Skeletal muscle cell (primary cell): ENCODE results near the gene SSBP3.

Source experiments
- DNase-seq: peaks from one replicate; pipeline ENCODE4 v3.0.0-alpha.2; 2010; ENCODE audit warnings: low read depth
- H3K4me3 ChIP-seq: 2 replicates; pipeline ENCODE4 v1.5.1; 2011; ENCODE audit warnings: low read depth, mild to moderate bottlenecking, control low read depth, low read length, moderate library complexity

SSBP3 gene

DNA sequence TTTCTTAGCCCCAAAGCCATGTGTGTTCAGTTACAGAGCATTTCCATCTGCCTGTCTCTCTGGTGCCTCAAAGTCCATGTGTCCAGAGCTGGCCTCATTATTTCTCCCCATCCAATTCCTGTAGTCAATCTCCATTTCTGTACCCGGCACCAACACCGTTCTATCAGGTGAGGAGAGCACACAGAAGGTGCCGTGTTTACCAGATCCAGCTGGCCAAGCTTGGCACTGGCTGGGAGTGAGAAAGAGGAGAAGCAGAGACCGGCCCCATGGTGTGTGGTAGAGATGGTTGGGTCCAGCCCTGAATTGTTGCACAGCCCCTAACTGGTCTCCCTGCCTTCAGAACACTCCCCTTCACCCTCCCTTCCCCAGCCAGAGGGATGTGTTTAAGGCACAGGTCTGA, 7.5 kb upstream of the SSBP3 start:
- no peak for DNase-seq
- H3K4me3 ChIP-seq, result no peak overlapping the region

DNA sequence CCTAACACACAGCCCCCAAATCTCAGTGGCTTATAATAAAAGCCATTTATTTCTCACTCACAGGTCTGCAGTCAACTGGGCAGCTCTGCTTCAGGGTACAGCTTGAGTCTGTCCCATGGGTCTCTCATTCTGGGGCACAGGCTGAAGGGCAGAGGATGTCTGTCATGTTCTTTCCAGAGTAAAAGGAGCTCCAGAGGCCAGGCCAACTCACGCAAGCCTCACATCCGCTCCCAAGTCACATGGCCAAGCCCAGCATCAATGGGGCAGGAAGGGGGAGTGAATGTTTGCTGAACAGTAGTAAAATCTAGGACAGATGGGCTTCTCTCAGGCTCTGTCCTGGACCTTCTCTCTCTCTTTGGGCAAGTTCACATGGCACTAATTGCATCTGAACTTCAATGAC, 7.1 kb upstream of the SSBP3 start:
- peak; percentile 31 for DNase-seq
- H3K4me3 ChIP-seq, result no peak overlapping the region

DNA sequence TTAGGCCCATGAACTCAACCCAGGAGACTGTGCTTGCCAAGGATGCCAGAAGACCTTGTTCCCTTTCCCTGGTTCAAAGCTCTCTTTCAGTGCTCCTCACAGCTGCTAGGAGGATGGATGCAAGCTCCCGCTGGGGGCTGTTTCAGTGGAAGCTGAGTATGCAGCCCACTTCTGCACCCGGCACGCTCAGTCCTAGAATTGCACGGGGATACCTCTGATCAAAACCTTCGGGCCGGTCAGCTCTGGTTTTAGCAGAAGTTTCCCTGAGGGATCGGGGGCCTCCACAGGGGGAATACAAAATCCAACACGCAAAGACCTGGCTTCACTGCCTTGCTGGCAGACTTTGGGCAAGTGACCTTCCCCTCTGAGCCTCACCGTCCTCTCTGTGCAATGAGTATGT, 4.2 kb upstream of the SSBP3 start:
- H3K4me3 ChIP-seq, result no peak overlapping the region
- no peak for DNase-seq

DNA sequence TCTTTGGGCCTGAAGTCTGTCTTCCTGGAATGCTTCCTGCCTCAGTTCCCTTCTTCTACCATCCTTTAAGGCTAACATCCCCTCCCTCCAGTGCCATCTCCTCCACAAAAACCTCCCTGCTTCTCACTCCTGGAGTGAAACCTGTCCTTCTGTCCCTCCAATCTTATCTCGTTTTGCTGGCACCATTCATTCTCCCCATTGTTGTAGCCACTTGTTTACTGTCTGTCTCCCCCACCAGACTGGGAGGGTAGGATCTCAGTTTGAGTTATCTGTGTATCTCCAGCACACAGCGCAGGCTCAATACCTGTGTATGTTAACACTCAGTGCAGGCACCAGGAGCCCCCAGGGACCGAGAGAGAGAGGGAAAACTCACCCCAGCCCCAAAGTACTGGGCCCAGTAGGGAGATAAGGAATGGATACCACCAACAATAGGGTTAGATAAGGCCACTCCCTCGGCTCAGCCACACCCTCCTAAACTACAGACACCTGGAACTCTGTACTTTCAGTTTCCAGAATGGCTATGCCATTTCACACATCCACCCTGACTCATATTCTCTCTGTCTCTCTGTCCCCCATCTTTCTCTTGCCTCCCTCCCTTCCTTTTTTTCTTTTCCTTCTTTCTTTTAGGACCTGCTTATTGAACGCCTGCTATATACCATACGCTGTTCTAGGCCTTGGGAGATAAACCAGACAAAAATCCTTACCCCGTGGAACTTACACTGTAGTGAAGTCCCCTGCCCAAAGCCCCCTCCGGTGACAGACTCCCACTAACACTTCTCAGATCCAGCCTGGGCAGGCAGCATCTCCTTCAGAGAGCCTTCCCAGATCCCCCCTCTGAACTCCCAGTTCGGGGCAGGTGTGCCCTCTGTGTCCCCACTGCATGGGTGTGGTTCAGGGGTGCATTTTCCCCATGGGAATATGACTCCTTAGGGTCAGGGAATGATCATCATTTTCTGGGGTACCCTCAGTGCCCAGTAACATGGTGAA, 3.3 kb upstream of the SSBP3 start:
- DNase-seq, result no peak
- no peak overlapping the region for H3K4me3 ChIP-seq

DNA sequence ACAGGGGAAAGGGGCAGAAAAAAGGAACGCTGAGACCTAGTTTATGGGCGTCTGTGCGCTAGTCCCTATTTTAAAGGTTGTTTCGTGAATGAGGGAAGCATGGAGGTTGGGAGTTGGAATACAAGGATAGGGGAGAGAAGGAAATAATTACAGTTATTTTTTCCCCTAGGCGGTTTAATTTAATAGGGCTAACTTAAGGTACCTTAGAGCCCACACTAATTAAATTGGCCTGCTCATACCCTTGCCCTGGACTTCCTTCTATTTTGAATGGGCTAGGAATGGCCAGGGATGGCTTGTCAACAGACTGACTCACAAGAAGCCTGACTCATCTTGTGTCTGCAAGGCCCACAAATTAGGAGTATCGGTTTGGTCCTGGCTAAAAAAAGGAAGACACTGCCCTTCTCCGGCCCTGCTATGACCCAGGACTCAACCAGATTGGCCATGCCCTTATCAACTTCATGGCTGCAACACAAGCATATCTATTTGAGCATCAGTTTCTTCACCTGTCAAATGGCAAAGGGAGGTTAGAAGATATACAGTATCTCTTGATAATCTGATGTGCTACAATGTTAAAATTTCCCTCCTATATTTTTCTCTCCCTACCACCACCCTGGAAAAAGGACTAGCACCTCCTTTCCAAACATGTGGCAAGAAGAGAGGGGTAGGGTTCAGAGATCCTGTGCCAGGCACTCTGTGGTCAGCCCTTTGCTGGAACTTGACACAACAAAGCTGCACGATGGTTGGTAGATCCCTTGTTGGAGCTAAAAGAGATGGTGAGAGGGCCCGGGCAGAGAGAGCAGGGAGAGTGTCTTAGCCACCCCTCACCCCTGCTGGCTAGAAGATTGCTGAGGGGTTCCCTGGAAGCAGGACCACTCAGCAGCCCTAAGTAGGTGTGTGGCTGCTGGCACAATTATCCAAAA, 2.2 kb upstream of the SSBP3 start:
- DNase-seq, result peak; percentile 64
- H3K4me3 ChIP-seq, result no peak overlapping the region

DNA sequence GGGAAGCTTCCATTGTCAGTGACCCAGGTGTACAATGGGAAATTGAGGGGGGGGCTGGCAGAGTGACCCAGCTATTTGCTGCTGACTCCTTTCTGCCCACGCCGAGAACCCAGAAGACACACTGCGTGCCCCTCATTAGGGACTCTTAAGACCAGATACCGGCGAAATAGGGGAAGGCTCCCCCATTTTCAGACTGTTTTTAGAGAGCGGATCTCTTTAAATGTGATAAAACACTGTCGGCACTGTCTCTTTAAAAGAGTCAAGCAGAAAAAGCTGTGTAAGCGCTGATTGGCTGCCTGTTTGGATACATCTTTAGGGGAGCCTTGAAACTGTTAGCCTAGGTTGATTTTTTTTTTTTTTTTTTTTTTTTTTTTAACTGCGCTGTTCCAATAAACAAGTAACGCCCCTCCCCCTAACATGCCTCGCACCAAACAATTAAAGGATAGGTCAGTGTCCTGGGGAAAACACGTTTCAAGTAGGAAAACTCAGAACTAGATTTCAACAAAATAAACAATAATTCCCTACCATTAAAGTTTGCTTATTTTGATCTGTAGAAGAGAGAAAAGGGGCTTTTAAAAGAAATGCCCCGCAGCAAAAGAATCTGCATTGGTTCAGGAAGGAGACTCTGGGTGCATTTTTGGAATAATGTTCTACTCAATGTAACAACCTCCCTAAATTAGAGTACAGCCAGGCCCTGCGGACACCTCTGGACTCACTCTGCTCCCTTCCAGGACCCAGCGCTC, 1.4 kb upstream of the SSBP3 start:
- DNase-seq, result peak; percentile 80
- peak overlapping the region; percentile 74 for H3K4me3 ChIP-seq

DNA sequence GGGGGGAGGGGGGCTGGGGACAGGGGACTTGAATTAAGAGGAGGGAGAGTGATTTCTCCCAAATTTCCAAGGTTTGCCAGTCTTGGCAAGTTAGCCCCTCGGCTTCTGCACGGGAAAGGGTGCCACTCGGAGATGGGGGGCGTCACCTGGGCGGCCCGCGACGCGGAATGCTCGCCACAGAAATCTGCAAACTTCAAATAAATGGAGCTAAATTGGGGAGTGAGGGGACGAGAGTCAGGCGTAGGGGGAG, 885 bp upstream of the SSBP3 start:
- H3K4me3 ChIP-seq, result peak overlapping the region; percentile 74

DNA sequence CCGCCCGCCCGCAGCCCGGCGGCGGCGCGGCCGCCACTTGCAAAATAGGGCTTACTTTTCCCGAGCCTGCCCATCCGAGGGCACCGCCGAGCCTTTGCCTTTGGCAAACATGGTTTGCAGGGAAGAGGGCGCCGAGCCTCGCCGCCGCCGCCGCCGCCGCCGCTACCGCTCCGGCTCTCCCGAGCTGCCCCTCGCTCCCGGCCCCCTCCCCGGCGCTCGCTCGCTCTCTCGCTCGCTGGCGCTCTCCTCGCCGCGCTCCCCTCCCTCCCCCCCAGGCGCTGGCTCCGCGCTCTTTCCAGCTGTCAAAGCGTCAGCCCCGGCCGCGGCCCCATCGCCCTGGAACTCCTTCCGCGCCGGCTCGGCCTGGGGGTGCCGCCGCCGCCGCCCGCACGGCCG, 298 bp downstream of the SSBP3 start:
- DNase-seq, result no peak
- H3K4me3 ChIP-seq, result peak overlapping the region; percentile 73

More for the DNA sequence above, 885 bp upstream of the SSBP3 start:
- DNase-seq, result no peak

DNA sequence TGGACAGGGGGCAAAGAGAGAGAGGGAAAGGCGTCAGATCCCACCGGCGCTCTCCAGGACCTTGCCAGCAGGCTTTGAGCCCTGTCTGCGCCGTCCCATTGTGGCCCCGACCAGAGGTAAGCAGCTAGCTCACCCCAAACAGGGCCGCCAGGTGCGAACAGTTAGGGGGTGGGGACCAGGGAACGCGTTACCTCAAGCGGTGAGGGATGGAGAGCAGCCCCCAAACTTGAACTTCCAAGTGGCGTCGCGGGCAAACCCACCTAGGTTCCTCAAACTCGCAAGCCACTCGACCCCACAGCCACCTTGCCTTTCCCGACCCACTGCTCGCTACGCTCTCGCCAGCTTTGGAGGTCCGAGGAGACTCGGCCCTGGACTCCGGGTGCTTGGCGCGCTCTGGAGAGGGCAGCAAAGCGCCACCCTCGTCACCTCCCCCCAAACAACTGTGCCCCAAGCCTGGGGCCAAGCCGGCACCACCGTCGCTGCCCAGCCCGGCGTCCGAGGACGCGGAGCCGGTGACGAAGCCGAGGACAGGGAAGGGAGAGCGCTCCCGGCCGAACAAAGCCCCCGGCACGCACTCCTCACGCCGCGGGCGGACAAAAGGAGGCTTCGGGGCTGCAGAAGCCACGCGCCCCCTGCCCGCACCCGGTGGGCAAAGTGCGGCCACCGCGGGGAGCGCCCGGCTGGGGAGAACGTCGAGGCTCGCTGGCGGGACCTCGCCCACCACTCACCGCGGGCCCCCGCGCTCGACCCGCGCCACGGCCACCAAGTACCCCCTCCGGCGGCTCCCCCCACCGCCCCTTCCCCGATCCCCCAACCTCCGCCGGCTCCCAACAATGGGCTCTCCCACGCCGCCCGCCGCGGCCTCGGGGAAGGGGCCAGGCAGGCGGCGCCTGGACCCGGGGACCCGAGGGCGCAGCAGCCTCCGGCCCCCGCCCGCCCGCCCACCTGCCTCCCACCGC, 976 bp downstream of the SSBP3 start:
- no peak for DNase-seq

DNA sequence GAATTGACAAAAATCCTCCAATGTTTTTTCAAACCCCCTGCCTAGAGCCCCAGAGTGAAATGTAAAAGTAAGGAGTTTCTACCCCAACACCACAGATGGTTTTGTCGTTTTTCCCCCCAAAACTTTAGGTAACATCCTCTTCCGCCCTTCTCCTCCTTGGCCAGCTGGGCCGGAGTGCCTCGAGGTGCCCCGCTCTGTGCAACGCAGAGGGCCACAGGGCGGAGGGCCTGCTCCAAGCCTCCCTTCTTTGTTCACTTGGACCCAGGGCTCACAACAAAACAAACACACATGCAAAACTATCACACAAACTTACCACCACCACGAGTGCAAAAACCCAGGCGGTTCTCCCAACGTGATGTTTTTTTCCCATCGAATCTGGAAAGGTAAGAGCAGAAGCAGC, 1.9 kb downstream of the SSBP3 start:
- H3K4me3 ChIP-seq, result peak overlapping the region; percentile 73
- no peak for DNase-seq

More for the DNA sequence above, 976 bp downstream of the SSBP3 start:
- peak overlapping the region; percentile 73 for H3K4me3 ChIP-seq

DNA sequence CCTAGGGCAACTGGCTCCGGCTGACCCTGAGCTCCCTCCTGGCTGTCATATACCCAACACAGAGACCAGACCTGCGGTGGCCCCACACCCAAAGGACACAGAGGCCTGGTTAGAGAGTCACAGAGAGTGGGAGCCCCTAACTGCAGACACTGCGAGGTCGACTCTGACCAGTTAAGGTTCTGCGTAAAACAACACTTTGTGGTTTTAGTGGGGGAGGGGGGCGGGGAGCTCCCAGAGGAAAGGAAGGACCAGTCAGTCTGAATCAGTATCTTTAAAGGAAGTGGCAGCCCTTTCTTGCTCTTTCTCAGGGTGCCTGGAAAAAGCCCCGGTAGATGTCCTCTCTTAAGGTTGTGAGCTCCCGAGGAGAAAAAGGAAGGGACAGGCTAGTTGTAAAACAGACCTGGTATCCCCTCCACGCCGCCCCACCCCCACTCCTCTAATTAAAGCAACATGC, 2.4 kb downstream of the SSBP3 start:
- peak; percentile 37 for DNase-seq
- peak overlapping the region; percentile 73 for H3K4me3 ChIP-seq

DNA sequence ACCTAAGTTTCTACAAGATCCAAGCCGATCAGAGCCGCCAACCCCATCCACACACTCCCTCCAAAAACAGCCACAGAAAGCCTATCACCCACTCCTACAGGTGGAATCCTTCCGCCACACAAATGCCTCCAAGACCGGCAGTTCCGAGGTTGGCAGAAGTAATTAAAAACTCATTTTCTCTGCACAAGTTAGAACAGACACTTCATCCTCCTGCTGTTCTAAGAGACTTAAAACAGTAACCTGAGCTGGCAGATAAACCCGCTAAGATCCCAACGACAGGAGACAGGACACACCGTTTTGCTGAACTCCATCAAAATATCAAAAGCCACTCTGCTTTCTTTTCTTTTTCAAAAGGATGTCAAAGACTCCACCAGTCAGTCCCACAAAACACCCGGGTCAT, 2.8 kb downstream of the SSBP3 start:
- DNase-seq, result no peak
- H3K4me3 ChIP-seq, result peak overlapping the region; percentile 73

DNA sequence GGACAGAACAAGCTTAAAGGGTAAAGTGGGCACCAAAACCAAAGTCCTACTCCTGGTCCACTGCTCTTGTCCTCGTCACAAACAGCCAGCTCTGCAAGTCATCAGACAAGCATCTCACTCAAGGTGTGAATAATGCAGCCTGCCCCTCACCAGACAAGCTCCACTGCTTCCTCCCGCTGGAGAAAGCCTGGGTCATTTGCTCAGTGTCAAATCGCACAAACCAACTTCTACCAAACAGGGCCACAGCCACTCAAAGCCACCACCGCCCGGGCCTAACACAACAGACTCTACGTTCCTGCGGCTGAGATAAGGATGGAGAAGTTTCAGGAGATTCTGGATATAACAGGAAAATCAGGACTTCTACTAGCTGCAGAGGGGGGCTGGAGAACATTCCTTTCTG, 3.3 kb downstream of the SSBP3 start:
- no peak overlapping the region for H3K4me3 ChIP-seq
- DNase-seq, result no peak

DNA sequence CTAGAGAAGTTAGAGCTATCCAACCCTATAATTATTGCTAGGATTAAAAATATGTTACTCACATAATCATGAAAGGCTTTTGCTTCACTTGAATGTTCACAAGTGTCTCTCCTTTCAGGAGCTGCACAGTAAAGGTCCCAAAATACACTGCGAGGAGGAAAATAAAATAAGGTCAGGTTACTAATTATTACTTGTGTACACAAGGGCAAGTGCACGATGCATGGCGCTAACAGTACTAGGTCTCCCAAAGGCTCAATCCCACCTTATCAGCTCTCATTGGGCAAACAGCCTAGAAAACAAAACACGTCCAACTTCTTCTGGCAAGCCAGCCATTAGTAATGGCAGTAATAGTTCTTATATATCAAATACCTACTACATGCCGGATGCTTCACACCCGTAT, 4.4 kb downstream of the SSBP3 start:
- no peak overlapping the region for H3K4me3 ChIP-seq
- no peak for DNase-seq

DNA sequence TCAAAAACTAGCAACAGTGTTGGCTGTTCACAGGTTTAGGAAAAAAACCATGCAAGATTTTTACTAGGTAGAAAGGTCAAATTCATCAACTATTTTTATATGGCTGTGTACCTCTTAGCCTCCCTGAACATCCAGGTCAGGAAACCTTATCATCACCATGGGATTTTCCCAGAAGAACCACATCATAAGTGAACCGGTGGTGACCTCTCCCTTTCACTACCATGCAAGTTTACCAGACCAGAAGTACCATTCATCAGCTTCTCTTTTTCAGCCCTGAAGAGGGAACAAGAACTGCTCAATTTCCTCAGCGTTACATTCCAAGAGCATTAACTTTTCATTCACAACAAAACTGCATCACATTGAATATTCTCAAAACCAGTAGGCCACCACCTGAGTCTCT, 5.9 kb downstream of the SSBP3 start:
- no peak for DNase-seq
- no peak overlapping the region for H3K4me3 ChIP-seq

DNA sequence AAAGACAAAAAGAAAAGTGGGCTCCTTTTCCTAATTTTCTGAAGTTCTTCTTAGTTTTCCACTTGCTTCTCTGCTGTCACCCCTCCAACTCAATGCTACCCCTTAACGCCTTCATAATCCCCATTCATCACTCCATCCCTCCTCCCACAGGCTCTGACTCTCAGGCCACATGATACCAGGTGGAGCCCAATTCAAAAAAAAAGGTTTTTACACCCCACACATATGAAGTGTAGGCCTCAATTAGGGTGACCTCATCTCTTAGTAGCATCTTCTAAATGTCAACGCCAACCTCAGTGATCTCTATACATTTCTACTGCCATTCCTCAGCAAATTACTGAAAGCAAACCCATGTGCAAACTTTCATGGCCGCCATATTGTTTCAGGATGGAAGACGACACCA, 6.4 kb downstream of the SSBP3 start:
- no peak for DNase-seq
- no peak overlapping the region for H3K4me3 ChIP-seq

DNA sequence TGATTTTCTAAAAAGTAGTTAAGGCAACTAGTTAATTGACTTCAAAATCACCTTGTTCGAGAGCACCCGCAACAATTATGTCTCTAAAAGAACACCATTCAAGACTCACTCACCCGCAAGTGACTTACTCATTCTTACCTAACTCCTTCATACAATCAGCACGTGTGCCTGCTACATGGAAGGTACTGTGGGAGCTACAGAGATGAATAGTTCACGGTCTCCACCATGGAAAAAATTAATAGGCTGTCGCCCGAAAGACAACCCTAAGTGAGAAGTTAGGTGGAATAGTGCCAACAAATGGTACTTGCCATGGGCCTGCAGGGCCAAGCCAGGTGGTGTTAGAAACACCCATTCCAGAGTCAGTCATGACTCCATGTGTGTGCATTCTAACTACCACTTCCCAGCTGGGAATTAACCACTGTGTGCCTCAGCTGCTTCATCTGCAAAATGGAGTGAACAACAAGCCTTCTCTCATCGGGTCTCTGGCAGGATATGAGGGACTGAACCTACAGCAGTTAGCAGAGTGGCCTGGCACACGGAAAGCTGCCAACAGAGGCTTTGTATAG, 7.1 kb downstream of the SSBP3 start:
- DNase-seq, result no peak
- no peak overlapping the region for H3K4me3 ChIP-seq

DNA sequence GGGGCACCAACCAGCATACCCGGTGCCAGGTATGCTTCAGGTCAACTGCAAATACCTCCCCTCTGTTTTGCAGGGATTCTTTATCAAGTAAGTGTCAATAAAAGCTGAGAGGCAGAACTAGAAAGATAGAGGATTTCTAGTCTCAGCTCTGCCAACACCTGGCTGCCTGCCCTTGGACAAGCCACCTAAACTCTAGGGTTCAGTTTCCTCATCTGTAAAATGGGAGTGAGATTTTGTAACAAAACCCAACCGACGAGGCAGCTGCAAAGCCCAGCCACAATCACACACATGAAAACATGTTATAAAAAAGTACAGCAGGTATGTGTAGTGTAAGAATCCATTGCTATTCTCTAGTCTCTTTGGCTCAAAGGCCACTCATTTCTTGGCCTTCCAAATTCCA, 8.2 kb downstream of the SSBP3 start:
- no peak overlapping the region for H3K4me3 ChIP-seq
- DNase-seq, result no peak
